Glutamatergic neuron (in vitro differentiated cells): ENCODE measurements around the gene NECAP2. TPM values are rescaled to one million over a fixed set of nuclear protein-coding genes. Genes with fewer than 3 reads are reported as not detected.

Experiments used
- DNase-seq: peaks from one replicate; pipeline ENCODE4 v3.0.0; 2022
- H3K27ac Mint-ChIP-seq: one replicate; pipeline ENCODE4 v1.8.0; 2020; ENCODE audit warnings: mild to moderate bottlenecking, mixed read lengths, inconsistent platforms; ENCODE audit not compliant: unreplicated experiment
- H3K27me3 Mint-ChIP-seq: one replicate; pipeline ENCODE4 v1.8.0; 2020; ENCODE audit warnings: mild to moderate bottlenecking, moderate library complexity, mixed read lengths, inconsistent platforms; ENCODE audit not compliant: unreplicated experiment
- H3K36me3 Mint-ChIP-seq: one replicate; pipeline ENCODE4 v1.8.0; 2020; ENCODE audit warnings: mild to moderate bottlenecking, mixed read lengths, inconsistent platforms; ENCODE audit not compliant: unreplicated experiment
- H3K4me1 Mint-ChIP-seq: one replicate; pipeline ENCODE4 v1.8.0; 2020; ENCODE audit warnings: mild to moderate bottlenecking, low read depth, mixed read lengths, inconsistent platforms; ENCODE audit not compliant: unreplicated experiment
- H3K4me3 Mint-ChIP-seq: one replicate; pipeline ENCODE4 v1.8.0; 2020; ENCODE audit warnings: mild to moderate bottlenecking, mixed read lengths, inconsistent platforms; ENCODE audit not compliant: unreplicated experiment
- H3K9me3 Mint-ChIP-seq: one replicate; pipeline ENCODE4 v1.8.0; 2020; ENCODE audit warnings: mild to moderate bottlenecking, moderate library complexity, mixed read lengths, inconsistent platforms; ENCODE audit not compliant: unreplicated experiment
- total RNA-seq: library from RNA; stranded (reverse); fragmentation: NEBNext Ultra II Directional; extraction: Animal tissue kit (Norgen Biotek cat#: 25700); gene quantifications from one replicate; pipeline ENCODE4 v1.2.1, GENCODE V29; 2021; ENCODE audit not compliant: unreplicated experiment
- TF ChIP-seq, protein P1 (sequence below): fragments of 200-600 bp; sonication (generic); IDR thresholded peaks from one replicate; pipeline ENCODE4 v1.5.0; 2021; ENCODE audit not compliant: partially characterized antibody, unreplicated experiment

The NECAP2 gene
- total RNA-seq, 1 donor from 2014 or later, result 37.8 TPM

DNA sequence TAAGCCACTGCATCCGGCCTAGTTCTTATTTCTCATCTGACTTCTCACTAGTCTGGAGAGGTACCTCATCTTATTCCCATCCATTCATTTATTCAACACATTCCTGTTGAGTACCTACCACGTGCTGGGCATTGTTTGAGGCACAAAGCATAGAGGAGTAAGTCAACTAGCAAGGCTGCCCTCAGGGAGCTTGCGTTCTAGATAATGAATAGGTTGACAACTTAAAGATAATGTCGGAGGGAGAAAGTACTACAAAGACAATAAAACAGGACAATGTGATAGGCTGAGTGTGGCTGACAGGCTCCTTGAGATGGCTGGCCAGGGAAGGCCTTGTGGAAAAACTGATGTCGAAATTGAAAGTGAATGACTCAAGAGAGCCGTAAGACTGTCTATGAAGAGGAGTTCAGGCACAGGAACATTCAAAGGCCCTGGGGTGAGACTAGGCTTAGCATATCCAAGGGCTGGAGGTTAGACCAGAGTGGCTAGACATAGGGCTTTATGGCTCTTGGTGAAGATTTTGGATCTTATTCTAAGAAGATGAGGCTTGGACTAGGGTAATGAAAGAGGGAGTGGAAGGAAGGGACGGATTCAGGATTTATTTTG is 21.6 kb upstream of the NECAP2 start:
- Mint-ChIP-seq H3K9me3 (peaks cover 5% of the 10 kb centered on the region), H3K4me3 (no peak overlapping the region), H3K4me1 (no peaks in the 10 kb centered on the region), H3K27me3 (peaks cover 4% of the 10 kb centered on the region), H3K36me3 (no peaks in the 10 kb centered on the region), H3K27ac (no peak overlapping the region)
- TF ChIP-seq, protein P1, sequence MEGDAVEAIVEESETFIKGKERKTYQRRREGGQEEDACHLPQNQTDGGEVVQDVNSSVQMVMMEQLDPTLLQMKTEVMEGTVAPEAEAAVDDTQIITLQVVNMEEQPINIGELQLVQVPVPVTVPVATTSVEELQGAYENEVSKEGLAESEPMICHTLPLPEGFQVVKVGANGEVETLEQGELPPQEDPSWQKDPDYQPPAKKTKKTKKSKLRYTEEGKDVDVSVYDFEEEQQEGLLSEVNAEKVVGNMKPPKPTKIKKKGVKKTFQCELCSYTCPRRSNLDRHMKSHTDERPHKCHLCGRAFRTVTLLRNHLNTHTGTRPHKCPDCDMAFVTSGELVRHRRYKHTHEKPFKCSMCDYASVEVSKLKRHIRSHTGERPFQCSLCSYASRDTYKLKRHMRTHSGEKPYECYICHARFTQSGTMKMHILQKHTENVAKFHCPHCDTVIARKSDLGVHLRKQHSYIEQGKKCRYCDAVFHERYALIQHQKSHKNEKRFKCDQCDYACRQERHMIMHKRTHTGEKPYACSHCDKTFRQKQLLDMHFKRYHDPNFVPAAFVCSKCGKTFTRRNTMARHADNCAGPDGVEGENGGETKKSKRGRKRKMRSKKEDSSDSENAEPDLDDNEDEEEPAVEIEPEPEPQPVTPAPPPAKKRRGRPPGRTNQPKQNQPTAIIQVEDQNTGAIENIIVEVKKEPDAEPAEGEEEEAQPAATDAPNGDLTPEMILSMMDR, result no peak
- no peak for DNase-seq

DNA sequence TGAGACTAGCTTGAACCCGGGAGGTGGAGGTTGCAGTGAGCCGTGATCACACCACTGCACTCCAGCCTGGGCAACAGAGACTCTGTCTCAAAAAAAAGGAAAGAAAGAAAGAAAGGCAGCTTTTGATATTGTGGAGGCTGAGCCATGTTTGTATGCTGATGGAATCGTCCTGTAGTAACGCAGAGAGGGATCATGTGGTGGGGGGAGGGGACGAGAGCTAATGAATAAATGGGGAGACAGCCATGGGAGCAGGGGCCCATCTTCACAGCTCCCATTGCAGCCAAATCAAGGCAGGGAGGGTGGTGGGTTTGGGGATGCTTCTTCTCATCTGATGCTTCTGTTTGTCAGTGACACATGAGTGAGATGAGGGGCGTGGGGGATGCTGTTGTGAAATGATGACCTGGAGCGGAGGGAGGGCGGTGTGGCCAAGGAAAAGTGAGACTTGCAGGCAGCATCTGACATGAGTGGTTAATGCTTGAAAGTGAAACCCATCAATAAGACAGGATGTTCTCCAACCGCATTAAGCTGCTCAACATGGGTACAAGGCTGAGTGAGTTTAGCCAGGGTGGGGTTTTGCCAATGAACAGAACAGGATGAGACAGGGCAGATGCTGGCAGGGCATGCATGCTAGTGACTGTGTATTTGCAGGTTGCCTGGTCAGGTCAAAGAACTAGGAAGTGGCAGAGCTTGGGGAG is 20.0 kb upstream of the NECAP2 start:
- Mint-ChIP-seq H3K4me1 (no peaks in the 10 kb centered on the region), H3K27me3 (peaks cover 4% of the 10 kb centered on the region), H3K9me3 (peaks cover 5% of the 10 kb centered on the region), H3K27ac (no peak overlapping the region), H3K4me3 (no peak overlapping the region), H3K36me3 (no peaks in the 10 kb centered on the region)
- DNase-seq, result no peak
- TF ChIP-seq, protein P1, result no peak

DNA sequence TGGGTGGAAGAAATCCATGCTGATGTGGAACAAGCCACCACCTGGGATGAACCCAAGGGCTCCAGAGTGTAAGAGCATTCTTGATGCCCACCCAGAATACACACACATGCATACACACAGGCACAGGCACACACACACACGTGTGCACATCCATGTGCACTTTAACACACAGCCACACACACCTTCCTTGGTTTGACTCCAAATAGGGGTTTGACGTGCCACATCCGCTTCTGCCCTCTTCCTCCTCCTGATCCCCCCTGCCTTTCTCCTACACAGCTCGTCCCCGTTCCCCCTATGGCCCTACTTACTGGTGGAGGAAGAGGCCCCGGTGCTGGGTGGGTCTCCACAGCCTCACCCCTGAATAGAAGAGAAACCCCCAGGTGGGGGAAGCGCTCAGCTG is 19.3 kb upstream of the NECAP2 start:
- Mint-ChIP-seq H3K27ac (no peak overlapping the region), H3K4me1 (no peaks in the 10 kb centered on the region), H3K36me3 (no peaks in the 10 kb centered on the region), H3K9me3 (peaks cover 4% of the 10 kb centered on the region), H3K4me3 (no peak overlapping the region), H3K27me3 (peaks cover 4% of the 10 kb centered on the region)
- TF ChIP-seq, protein P1, result no peak
- no peak for DNase-seq

DNA sequence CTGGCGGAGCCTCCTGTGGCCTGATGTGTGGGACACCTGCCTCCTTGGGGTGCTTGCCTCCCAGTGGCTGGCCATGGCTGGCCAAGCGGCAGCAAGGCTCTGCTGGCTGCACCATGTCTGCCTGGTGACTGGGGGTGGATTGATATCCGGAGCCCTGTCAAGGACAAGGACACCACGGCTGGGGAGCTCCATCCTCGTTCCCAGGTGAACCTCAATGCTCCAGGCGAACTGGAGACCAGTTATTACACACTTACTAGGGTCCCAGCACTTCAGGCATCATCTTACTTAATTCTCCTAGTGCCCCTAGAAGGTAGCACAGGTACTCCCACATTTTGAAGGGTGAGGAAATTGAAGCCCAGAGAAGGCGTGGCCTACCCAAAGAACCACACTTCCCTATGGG is 18.5 kb upstream of the NECAP2 start:
- no peak for DNase-seq
- peaks cover 3% of the 10 kb centered on the region for H3K27me3 Mint-ChIP-seq
- H3K9me3 Mint-ChIP-seq, result peaks cover 4% of the 10 kb centered on the region
- H3K36me3 Mint-ChIP-seq, result no peaks in the 10 kb centered on the region
- TF ChIP-seq, protein P1, result no peak
- H3K27ac Mint-ChIP-seq, result no peak overlapping the region
- H3K4me3 Mint-ChIP-seq, result no peak overlapping the region
- H3K4me1 Mint-ChIP-seq, result no peaks in the 10 kb centered on the region
